Activated CD4-positive, CD25-positive, alpha-beta regulatory T cell treated with anti-CD3 and anti-CD28 coated beads, Interleukin-2, amount 50 U/mL, for 72 hours (primary cell): ENCODE data around the gene AP3S1.
"Not testable (repeated sequence)": the region's sequence is repeated elsewhere in the genome, so short reads cannot be mapped to it uniquely, and the experiment has no call there.

Experiments
- DNase-seq: peaks from one replicate; pipeline ENCODE4 v3.0.0; 2021

The AP3S1 gene

DNA sequence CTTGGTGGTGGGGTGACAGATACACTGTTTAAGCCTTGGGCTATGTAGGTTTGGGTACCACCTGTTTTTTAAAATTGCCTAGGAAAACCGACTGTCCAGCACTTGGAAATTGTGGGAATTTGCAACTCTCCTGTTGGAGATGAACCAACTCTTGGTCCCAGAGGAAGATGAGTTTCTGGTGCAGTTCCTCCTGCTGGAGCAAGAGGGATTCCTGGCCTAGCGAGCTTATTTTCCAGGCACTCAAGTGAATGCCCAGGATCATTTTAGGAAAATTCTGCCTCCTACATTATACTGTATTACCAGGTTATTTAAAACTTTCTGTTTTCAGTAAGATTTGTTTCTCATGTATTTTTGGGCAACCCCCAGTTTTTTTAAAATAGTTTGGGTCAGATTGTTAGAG is 33.7 kb downstream of the AP3S1 start:
- no peak for DNase-seq

GRCh38 chr5:115877342-115877741 is 35.6 kb downstream of the AP3S1 start:
- DNase-seq = not testable (repeated sequence)

DNA sequence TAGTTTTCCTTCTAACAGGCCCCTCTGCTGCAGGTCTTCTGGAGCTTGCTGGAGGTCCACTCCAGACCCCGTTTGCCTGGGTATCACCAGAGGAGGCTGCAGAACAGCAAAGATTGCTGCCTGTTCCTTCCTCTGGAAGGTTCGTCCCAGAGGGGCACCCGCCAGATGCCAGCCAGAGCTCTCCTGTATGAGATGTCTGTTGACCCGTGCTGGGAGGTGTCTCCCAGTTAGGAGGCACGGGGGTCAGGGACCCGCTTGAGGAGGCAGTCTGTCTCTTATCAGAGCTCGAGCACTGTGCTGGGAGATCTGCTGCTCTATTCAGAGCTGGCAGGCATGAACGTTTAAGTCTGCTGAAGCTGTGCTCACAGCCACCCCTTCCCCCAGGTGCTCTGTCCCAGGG is 40.7 kb downstream of the AP3S1 start:
- DNase-seq = not testable (repeated sequence)

GRCh38 chr5:115884704-115885103 is 43.0 kb downstream of the AP3S1 start:
- DNase-seq = no peak

DNA sequence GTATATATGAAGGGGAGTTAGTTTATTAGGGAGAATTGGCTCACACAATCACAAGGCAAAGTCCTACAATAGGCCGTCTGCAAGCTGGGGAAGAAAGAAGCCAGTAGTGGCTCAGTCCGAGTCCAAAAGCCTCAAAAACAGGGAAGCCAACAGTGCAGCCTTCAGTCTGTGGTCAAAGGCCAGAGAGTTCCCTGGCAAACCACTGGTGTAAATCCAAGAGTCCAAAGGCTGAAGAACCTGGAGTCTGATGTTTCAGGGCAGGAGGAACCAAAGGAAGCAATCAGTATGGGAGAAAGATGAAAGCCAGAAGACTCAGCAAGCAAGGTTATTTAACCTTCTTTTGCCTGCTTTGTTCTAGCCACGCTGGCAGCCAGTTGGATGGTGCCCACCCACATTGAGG is 43.5 kb downstream of the AP3S1 start:
- not testable (repeated sequence) for DNase-seq

GRCh38 chr5:115888027-115888426 is 46.3 kb downstream of the AP3S1 start:
- DNase-seq = no peak

GRCh38 chr5:115892021-115892420 is 50.3 kb downstream of the AP3S1 start:
- no peak for DNase-seq

DNA sequence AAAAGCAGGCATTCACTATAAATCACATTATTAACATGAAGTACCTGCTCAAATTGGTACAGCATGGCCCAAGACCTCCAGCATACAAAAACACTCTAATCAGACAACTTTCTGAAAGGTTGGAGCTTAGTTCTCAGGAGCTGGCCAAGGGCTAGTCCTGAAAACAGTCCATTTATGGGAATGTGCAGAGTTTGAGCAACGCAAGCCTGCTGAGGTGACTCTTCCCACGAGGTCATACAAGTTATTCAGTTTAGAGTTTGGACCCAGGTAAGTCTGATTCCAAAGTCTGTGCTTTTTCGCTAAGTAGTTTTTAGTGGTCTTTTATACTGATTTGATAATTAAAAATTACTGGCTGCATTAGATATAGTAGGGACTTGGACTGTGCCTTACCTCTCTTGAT is 52.6 kb downstream of the AP3S1 start:
- no peak for DNase-seq

- no peak for DNase-seq
Observed at GRCh38 chr5:115895821-115896220, 54.1 kb downstream of the AP3S1 start.

DNA sequence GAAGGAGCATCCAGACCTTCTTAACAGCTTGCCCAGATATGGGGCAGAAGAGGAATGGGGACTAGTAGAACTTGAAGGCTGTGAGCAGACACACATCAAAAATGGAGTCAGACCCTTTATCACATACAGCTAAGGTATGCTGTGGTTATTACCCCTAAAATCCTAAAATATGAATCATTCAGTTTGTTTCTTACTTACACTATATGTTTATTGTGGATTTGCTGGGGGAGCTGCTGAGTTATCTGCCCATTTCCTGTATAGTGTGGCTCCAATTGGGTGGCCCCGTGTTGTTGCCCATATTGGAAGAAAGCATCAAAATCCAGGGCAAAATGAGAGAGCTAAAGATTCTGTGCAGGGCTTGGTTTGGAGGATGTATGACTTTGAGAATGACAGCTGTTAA is 56.9 kb downstream of the AP3S1 start:
- no peak for DNase-seq

- no peak for DNase-seq
Observed at GRCh38 chr5:115907177-115907576, 65.4 kb downstream of the AP3S1 start.

- not testable (repeated sequence) for DNase-seq
Observed at GRCh38 chr5:115913623-115914400, 72.1 kb downstream of the AP3S1 start.

DNA sequence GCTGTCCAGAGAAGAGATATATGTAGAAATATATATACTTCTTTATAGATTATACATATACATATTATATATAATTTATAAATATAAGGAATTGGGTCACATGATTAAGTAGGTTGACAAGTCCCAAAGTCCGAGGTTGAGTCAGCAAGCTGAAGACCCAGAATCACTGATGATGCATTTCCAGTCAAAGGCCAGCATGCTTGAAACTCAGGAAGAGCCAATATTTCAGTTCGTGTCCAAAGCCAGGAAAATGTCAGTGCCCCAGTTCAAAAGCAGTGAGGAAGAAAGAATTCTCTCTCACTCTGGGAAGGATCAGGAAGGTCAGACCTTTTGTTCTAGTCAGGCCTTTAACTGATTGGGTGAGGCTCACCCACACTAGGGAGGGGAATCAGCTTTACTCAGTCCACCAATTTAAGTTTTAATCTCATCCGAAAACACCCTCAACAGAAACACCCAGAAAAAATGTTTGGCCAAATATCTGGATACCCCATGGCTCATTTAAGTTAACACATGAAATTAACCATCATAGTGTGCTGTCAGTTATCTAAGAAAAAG is 78.5 kb downstream of the AP3S1 start:
- DNase-seq = no peak

DNA sequence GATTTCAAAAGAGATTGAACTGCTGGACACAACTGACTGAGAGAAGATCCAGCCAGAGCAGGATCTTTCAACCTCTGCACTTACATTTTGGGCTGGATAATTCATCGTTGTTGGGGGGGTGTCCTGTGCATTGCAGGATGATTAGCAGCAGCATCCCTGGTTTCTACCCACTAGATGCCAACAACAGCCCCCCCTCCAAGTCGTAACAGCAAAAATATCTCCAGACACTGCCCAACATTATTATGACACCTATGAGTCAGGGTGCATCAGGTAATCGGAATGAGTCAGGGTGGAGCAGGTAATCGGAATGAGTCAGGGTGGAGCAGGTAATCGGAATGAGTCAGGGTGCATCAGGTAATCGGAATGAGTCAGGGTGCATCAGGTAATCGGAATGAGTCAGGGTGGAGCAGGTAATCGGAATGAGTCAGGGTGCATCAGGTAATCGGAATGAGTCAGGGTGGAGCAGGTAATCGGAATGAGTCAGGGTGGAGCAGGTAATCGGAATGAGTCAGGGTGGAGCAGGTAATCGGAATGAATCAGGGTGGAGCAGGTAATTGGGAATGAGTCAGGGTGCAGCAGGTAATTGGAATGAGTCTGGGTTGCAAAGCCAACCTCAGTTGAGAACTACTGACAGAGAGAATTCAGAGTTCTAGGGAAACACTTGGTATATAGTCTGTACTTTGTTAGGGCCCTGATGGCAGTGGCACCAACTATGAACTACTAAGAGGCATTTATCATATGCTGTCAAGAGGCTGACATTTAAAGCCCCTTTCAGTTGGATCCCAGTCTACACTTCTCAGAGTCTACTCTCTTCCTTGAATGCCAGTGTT is 87.1 kb downstream of the AP3S1 start:
- not testable (repeated sequence) for DNase-seq

GRCh38 chr5:115930171-115930570 is 88.4 kb downstream of the AP3S1 start:
- DNase-seq = not testable (repeated sequence)

GRCh38 chr5:115930630-115931337 is 89.0 kb downstream of the AP3S1 start:
- no peak for DNase-seq

DNA sequence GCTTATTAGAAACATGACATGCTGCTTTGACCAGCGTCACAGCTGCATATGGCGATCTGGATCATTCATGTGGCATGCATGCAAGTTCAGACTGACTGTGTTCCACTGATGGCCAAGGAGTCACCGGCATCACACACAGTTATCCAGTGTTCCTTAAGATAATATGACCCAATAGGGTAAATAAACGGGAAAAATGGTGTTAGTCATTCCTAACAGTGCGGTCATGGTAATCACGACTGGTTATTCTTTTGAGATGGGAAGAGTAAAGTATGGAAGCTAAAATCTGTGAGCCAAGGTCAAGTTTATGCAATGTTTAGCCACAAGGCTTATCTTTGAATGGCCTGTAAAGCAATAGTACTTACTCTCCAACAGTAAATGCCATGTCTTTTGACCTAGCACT is 91.3 kb downstream of the AP3S1 start:
- DNase-seq = no peak

DNA sequence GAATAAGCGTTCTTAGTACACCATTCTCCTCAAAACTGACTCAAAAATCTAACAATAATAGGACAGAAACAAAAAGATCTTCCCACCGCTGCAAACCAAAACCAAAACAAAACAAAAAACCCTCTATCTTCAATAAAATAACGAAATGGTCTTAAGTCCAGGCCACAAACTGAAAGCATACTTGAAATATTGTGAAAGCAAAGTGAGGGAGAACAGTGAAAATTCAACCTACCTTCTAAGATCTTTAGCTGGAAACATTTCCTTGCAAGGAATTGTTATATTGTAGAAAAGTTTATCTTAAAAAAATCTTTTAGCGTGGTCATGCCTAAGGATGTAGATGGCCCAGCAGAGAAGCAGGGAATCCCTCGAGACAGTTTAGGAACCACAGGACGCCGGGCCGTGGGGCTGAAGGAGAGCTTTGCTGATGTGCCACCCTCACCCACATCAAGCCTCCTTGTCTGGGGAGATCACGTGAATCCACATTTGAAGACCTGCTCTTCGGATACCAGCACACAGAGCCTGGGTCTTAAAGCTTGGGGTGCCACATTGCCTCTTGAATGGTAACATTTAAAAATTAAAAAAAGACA is 92.7 kb downstream of the AP3S1 start:
- DNase-seq = no peak

DNA sequence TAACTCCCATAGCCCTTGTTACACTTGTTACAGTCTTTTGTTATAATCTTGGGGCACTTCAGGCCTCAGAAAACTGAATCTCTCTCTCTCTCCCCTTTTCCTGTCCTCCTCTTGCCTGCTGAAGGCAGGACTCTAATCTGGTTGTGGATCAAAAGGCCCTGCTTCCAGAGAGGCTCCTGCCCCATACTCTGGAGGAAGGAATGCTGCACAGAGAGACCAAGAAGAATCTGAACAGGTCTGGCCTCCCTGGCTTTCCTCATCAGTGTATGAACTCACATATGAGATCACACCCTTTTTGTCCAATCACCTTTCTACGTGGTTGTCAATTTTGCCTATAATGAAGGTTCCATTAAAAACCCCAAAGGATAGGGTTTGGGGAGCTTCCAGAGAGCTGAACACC is 94.3 kb downstream of the AP3S1 start:
- DNase-seq = no peak

GRCh38 chr5:115939059-115939458 is 97.3 kb downstream of the AP3S1 start:
- DNase-seq = no peak

GRCh38 chr5:115940080-115940810 is 98.5 kb downstream of the AP3S1 start:
- no peak for DNase-seq

GRCh38 chr5:115941051-115941675 is 99.4 kb downstream of the AP3S1 start:
- no peak for DNase-seq
